HEK293T (cell line): ENCODE measurements around the gene MYOD1.

ENCODE experiments used
- CTCF ChIA-PET: fragments of 350-600 bp; formaldehyde crosslinking; extraction: SDS; loops from one replicate; lab custom pipeline; 2021; ENCODE audit warnings: antibody characterized with exemption, inconsistent platforms; lab: Yijun Ruan, JAX
- POLR2A ChIA-PET: fragments of 350-600 bp; formaldehyde crosslinking; extraction: SDS; loops from one replicate; lab custom pipeline; 2020; ENCODE audit warnings: antibody characterized with exemption, inconsistent platforms; lab: Yijun Ruan, JAX
- DNase-seq: peaks from one replicate; pipeline ENCODE4 v3.0.0; 2012; ENCODE audit warnings: mixed read lengths; ENCODE audit errors: extremely low spot score
- ARNT ChIP-seq: fragments of 450-650 bp; IDR thresholded peaks from 2 replicates; pipeline ENCODE4 v1.6.1; 2017; ENCODE audit warnings: mild to moderate bottlenecking
- BHLHE40 ChIP-seq: fragments of 450-650 bp; IDR thresholded peaks from 2 replicates; pipeline ENCODE4 v1.6.1; 2016; ENCODE audit warnings: mild to moderate bottlenecking, moderate library complexity, borderline replicate concordance
- CTBP1 ChIP-seq: fragments of 450-650 bp; IDR thresholded peaks from 2 replicates; pipeline ENCODE4 v1.6.1; 2016; ENCODE audit warnings: borderline replicate concordance
- ELF4 ChIP-seq: fragments of 450-650 bp; IDR thresholded peaks from 2 replicates; pipeline ENCODE4 v1.6.1; 2017; ENCODE audit warnings: antibody characterized with exemption
- FOXA1 ChIP-seq: fragments of 450-650 bp; IDR thresholded peaks from 2 replicates; pipeline ENCODE4 v1.6.1; 2016; ENCODE audit warnings: mild to moderate bottlenecking
- FOXK2 ChIP-seq: fragments of 450-650 bp; IDR thresholded peaks from 2 replicates; pipeline ENCODE4 v1.6.1; 2016; ENCODE audit warnings: mild to moderate bottlenecking
- FOXM1 ChIP-seq: fragments of 450-650 bp; IDR thresholded peaks from 2 replicates; pipeline ENCODE4 v1.6.1; 2017; ENCODE audit warnings: mild to moderate bottlenecking, borderline replicate concordance
- HDGF ChIP-seq: fragments of 450-650 bp; IDR thresholded peaks from 2 replicates; pipeline ENCODE4 v1.6.1; 2017; ENCODE audit warnings: antibody characterized with exemption, borderline replicate concordance
- L3MBTL2 ChIP-seq: fragments of 450-650 bp; conservative IDR thresholded peaks from 2 replicates; pipeline ENCODE4 v1.6.1; 2016; ENCODE audit warnings: mild to moderate bottlenecking
- LEF1 ChIP-seq: fragments of 450-650 bp; IDR thresholded peaks from 2 replicates; pipeline ENCODE4 v1.6.1; 2017; ENCODE audit warnings: mild to moderate bottlenecking, borderline replicate concordance
- NFRKB ChIP-seq: fragments of 450-650 bp; IDR thresholded peaks from 2 replicates; pipeline ENCODE4 v1.6.1; 2016; ENCODE audit warnings: mild to moderate bottlenecking, moderate library complexity
- SP1 ChIP-seq: fragments of 450-650 bp; IDR thresholded peaks from 2 replicates; pipeline ENCODE4 v1.6.1; 2017
- SUZ12 ChIP-seq: fragments of 450-650 bp; IDR thresholded peaks from 2 replicates; pipeline ENCODE4 v1.6.1; 2016; ENCODE audit warnings: mild to moderate bottlenecking
- TARDBP ChIP-seq: fragments of 450-650 bp; IDR thresholded peaks from 2 replicates; pipeline ENCODE4 v1.6.1; 2016
- ZNF384 ChIP-seq: fragments of 450-650 bp; IDR thresholded peaks from 2 replicates; pipeline ENCODE4 v1.6.1; 2016
- TF ChIP-seq, protein P1 (sequence below): fragments of 450-650 bp; IDR thresholded peaks from 2 replicates; pipeline ENCODE4 v1.6.1; 2016

MYOD1 gene

GRCh38 chr11:17753641-17754040 is 34.3 kb downstream of the MYOD1 start:
- DNase-seq: no peak
- TF ChIP-seq NFRKB (no peak), L3MBTL2 (no peak), BHLHE40 (no peak), HDGF (no peak), CTBP1 (no peak), SP1 (no peak), LEF1 (no peak)
- ChIA-PET POLR2A (no interaction called here), CTCF (no interaction called here)

DNA sequence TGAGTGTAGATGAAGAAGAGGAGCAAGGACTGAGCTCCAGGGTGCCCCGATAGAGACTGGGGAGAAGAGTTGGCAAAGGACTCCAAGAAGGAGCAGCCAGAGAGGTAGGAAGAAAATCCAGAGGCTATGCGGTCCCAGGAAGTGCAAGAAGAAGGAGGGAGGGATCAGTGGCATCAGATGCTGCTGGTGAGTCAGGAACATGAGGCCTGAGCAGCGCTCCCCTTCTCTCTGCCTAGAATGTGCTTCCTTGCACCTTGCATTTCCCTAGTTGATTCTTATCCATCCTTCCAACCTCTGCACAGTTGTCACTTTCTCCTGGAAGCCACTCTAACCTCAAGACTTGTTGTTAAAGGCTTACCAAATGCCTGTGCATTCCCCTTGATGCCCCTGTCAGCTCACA is 36.5 kb downstream of the MYOD1 start:
- no peak for DNase-seq
- ChIA-PET CTCF (no interaction called here), POLR2A (no interaction called here)
- no peak for TF ChIP-seq HDGF
- no peak for TF ChIP-seq SUZ12
- TF ChIP-seq, protein P1, sequence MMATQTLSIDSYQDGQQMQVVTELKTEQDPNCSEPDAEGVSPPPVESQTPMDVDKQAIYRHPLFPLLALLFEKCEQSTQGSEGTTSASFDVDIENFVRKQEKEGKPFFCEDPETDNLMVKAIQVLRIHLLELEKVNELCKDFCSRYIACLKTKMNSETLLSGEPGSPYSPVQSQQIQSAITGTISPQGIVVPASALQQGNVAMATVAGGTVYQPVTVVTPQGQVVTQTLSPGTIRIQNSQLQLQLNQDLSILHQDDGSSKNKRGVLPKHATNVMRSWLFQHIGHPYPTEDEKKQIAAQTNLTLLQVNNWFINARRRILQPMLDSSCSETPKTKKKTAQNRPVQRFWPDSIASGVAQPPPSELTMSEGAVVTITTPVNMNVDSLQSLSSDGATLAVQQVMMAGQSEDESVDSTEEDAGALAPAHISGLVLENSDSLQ: no peak
- no peak for TF ChIP-seq L3MBTL2
- no peak for TF ChIP-seq TARDBP
- no peak for TF ChIP-seq SP1
- TF ChIP-seq FOXK2: no peak
- TF ChIP-seq ELF4: no peak
- TF ChIP-seq BHLHE40: no peak
- TF ChIP-seq CTBP1: no peak
- TF ChIP-seq ZNF384: no peak
- no peak for TF ChIP-seq ARNT
- no peak for TF ChIP-seq FOXM1
- no peak for TF ChIP-seq FOXA1
- no peak for TF ChIP-seq LEF1
- TF ChIP-seq NFRKB: no peak

DNA sequence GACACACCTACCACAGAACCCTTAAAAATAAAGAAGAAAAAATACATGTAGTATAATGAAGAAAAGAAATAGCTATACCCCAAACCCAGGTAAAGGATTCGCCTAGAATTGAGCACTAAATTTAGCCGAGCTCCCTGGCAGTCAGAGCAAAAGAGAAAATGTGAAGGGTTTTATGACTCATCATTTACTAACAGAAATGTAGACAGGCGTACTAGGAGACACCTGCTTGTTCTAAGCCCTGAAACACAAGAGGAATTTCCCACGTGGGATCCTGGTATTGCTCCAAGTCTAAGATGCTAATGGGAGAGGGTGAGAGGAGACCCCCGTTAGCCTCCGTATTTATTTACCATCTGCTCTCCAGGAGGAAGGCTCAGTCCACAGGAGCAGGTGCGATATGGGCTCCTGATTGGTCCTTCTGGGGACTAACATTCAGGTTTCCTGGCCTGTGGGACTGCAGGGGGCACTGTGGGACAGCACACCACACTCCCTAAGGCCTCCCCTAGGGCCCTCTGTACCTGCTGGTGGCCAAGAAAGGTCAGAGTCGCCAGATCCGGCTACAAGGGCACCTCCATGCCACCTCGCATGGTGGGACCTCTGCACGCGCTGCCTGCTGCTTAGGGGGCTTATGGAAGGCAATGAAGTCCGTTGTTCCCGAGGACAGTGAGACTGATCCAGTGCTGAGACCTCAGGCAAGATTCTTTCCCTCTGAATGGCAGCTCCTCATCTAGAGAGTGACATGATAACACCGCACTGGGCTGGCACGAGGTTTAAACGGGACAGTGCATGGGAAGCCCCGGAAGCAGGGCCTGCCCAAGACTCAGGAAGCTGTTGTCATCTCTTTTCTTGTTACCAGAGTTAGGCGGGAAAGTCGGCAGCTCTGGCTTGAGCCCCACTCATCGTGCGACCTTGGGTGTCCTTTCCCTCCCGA is 41.0 kb downstream of the MYOD1 start:
- CTCF ChIA-PET: interaction anchor here (0.5 to 1.6 kb wide), 4 partner anchors 30 to 234 kb away, joined by 3 to 7 read pairs (median 3); no protein-coding TSS in a partner anchor
- TF ChIP-seq L3MBTL2 (no peak), HDGF (no peak), FOXA1 (no peak), ZNF384 (no peak), ELF4 (no peak), TARDBP (no peak), LEF1 (no peak), SUZ12 (no peak), FOXK2 (no peak), CTBP1 (no peak), NFRKB (no peak), SP1 (no peak)
- TF ChIP-seq, protein P1: no peak
- DNase-seq: peak; percentile 69

DNA sequence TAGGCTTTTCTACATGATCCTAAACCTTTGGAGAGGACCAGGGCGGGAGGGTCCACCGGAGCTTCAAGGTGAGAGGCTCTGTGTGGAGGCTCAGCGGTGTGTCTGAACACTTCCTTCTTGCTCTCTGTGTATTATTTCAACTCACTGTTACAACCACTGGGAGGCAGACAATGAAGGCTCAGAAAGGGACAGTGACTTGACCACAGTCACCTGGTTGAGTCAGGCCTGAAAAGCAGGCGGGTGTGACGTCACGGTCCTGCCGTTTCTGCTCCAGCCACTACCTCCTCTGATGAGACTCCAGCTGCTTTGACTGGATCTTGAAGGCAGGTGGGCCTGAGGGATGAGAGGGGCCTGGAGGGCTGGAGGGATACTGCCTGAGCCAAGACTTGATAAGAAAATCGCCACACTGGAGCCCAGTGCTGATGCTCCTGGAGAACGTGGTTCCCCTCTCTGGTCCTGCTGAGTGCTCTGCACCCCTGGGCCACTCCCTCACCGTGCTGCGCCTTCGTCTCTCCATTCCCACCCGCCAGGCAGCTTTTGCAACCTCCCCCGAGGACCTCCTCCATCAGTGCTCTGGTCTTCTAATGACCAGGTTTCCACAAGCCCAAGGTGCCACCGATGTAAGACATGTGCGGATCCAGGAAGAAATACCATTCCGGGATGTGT is 43.1 kb downstream of the MYOD1 start:
- TF ChIP-seq L3MBTL2 (no peak), BHLHE40 (no peak), FOXM1 (no peak), SUZ12 (no peak), NFRKB (no peak), ZNF384 (no peak), ELF4 (no peak), HDGF (no peak), TARDBP (no peak), FOXK2 (no peak), ARNT (no peak), SP1 (no peak), LEF1 (no peak), CTBP1 (no peak), FOXA1 (no peak)
- TF ChIP-seq, protein P1: no peak
- no peak for DNase-seq
- CTCF ChIA-PET: no interaction called here

More for the DNA sequence above, 41.0 kb downstream of the MYOD1 start:
- POLR2A ChIA-PET: no interaction called here

GRCh38 chr11:17763244-17763643 is 43.9 kb downstream of the MYOD1 start:
- ChIA-PET CTCF (no interaction called here), POLR2A (no interaction called here)
- TF ChIP-seq ZNF384: no peak
- no peak for TF ChIP-seq SUZ12
- TF ChIP-seq FOXM1: no peak
- TF ChIP-seq TARDBP: no peak
- TF ChIP-seq SP1: no peak
- TF ChIP-seq ELF4: no peak
- no peak for TF ChIP-seq L3MBTL2
- TF ChIP-seq FOXK2: no peak
- no peak for TF ChIP-seq ARNT
- TF ChIP-seq CTBP1: no peak
- TF ChIP-seq BHLHE40: no peak
- TF ChIP-seq LEF1: no peak
- TF ChIP-seq, protein P1: no peak
- no peak for DNase-seq

More for the DNA sequence above, 43.1 kb downstream of the MYOD1 start:
- POLR2A ChIA-PET: no interaction called here
